Endothelial cell of umbilical vein (primary cell): ENCODE measurements around the gene SPPL3.

ENCODE experiments used
- CTCF ChIP-seq, 2 donors: IDR thresholded peaks; 1 replicate in 1 of 2; 2 replicates in 1 of 2; pipeline ENCODE4 v1.5.1; 2011; ENCODE audit warnings: low read length in 2 of 2, mild to moderate bottlenecking in 2 of 2, moderate library complexity in 2 of 2, control low read depth in 1 of 2, inconsistent platforms in 1 of 2, low read depth in 1 of 2; ENCODE audit not compliant: insufficient read depth in 1 of 2; ENCODE audit errors: extremely low read depth in 1 of 2
- EZH2 ChIP-seq: IDR thresholded peaks from 2 replicates; pipeline ENCODE4 v1.6.1; 2012; ENCODE audit warnings: borderline replicate concordance, low read depth, mild to moderate bottlenecking, moderate library complexity, low read length, inconsistent platforms; ENCODE audit not compliant: severe bottlenecking
- POLR2A ChIP-seq: IDR thresholded peaks from 2 replicates; pipeline ENCODE4 v1.6.1; 2012; ENCODE audit warnings: low read depth, mild to moderate bottlenecking, control low read depth, low read length
- POLR2AphosphoS5 ChIP-seq: IDR thresholded peaks from 2 replicates; pipeline ENCODE4 v1.6.1; 2012; ENCODE audit warnings: low read depth, mild to moderate bottlenecking, control low read depth, low read length, moderate library complexity; ENCODE audit not compliant: insufficient read depth

- no peak for TF ChIP-seq CTCF (IDR thresholded peaks at IDR 0.05; ENCODE audit: extremely low read depth in 1 of 2, insufficient read depth in 1 of 2, low read depth in 1 of 2, low read length in 2 of 2)
- TF ChIP-seq POLR2A, result no peak
- TF ChIP-seq EZH2, result no peak
- TF ChIP-seq POLR2AphosphoS5, result no peak
Observed at GRCh38 chr12:120795441-120796178, 108.5 kb downstream of the SPPL3 start.
